Pancreas (tissue), 10 donors: Measurements from ENCODE around the gene GNAI1. TPM values are rescaled to one million over a fixed set of nuclear protein-coding genes. Genes with fewer than 3 reads are reported as not detected.

ENCODE experiments used
- ATAC-seq, 4 donors: fragments of 200-7000 bp; cut with Tn5 transposase; one replicate each; pipeline versions ENCODE4 v1.8.0 to v1.9.1; 2020; ENCODE audit warnings: mild to moderate bottlenecking in 4 of 4, moderate library complexity in 4 of 4
- DNase-seq, 6 donors: peaks; one replicate each; pipeline ENCODE4 v3.0.0-alpha.2; 2020
- FAIRE-seq: peaks from 2 replicates; lab custom pipeline; 2012; peaks lifted over from hg19 to GRCh38; lab: Jason Lieb, UNC
- H3K27ac ChIP-seq, 4 donors: fragments of 200-600 bp; sonication (generic); 1 replicate in 3 of 4; 2 replicates in 1 of 4; pipeline versions ENCODE4 v1.5.0 to v1.8.0; 2020
- H3K27me3 ChIP-seq, 4 donors: fragments of 200-600 bp; one replicate each; pipeline ENCODE4 v1.8.0; 2021
- H3K36me3 ChIP-seq, 3 donors: fragments of 200-600 bp; sonication (generic) in 1 of 3; one replicate each; pipeline versions ENCODE4 v1.5.0 to v1.8.0; 2020 to 2021
- H3K4me1 ChIP-seq, 3 donors: fragments of 200-600 bp; one replicate each; pipeline ENCODE4 v1.8.0; 2021
- H3K4me3 ChIP-seq, 4 donors: fragments of 200-600 bp; sonication (generic) in 2 of 4; one replicate each; pipeline versions ENCODE4 v1.5.0 to v1.8.0; 2020 to 2021
- H3K9me3 ChIP-seq, 4 donors: fragments of 200-600 bp; one replicate each; pipeline ENCODE4 v1.8.0; 2021
- WGBS, 2 donors: extraction: QIAGEN DNeasy Blood & Tissue Kit; methylation state at CpG; one replicate each; pipeline ENCODE4 v1.1.7; 2013; 5-methylcytosine and 5-hydroxymethylcytosine counted together
- intact Hi-C, 3 donors: fragments of 100-400 bp; cut with DNase I; formaldehyde crosslinking; loops; one replicate each; pipeline versions ENCODE4 v1.11.1 to v1.14.2; 2022
- polyA plus RNA-seq, 2 donors: library from polyadenylated mRNA; stranded (reverse); fragments of 200-250 nt; gene quantifications; one replicate each; pipeline ENCODE4 v1.2.3, GENCODE V29; 2013
- total RNA-seq, 6 donors: library from RNA; stranded (reverse); fragmentation: NEBNext Ultra II Directional in 4 of 6; extraction: Animal tissue kit (Norgen Biotek cat#: 25700) in 4 of 6; gene quantifications; one replicate each; pipeline versions ENCODE4 v1.2.1 to v1.2.4, GENCODE V29; 2021 to 2023
- TF ChIP-seq, protein P1 (sequence below), 4 donors: fragments of 200-600 bp; sonication (generic) in 3 of 4; IDR thresholded peaks; one replicate each; pipeline versions ENCODE4 v1.5.0 to v1.8.0; 2021; ENCODE audit warnings: antibody characterized with exemption in 4 of 4
- donor health status: healthy with polysubstance abuse.
- donor health status: DM: no; HTN: no; CAD: no; lungs with moderate emphysema.
- donor health status: DM: no; HTN: no; CAD: no.
- donor health status: control.
- donor health status: control.
- donor health status: Bipolar disorder and iron deficiency.
- donor health status: DM: yes; HTN: yes; CAD: no.
- donor health status: DM: no; HTN: no; CAD: no.
- donor health status: DM: no; HTN: no; CAD: no.
- donor health status: DM: yes; HTN: yes; CAD: no.

Gene GNAI1
- total and polyA plus RNA-seq, 8 donors: 3.0 to 25.9 (median 5.4) TPM

DNA sequence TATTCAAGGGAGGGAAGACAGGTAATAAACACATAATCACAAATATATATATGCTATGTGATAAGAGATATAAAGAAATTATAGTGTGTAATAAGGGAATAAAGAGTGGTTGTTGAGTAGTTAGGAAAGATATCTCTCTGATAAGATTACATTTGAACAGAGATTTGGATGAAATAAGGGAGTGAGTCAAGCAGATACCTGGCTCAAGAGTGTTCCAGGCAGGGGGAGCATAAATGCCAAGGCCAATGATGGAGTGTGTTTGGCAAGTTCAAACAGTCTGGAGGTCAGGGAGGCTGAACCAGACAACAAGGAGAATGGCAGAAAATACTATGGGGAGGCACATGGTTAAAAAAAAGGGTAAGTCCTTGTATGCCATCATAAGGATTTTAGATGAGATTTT is 4.8 kb upstream of the GNAI1 start:
- TF ChIP-seq, protein P1, sequence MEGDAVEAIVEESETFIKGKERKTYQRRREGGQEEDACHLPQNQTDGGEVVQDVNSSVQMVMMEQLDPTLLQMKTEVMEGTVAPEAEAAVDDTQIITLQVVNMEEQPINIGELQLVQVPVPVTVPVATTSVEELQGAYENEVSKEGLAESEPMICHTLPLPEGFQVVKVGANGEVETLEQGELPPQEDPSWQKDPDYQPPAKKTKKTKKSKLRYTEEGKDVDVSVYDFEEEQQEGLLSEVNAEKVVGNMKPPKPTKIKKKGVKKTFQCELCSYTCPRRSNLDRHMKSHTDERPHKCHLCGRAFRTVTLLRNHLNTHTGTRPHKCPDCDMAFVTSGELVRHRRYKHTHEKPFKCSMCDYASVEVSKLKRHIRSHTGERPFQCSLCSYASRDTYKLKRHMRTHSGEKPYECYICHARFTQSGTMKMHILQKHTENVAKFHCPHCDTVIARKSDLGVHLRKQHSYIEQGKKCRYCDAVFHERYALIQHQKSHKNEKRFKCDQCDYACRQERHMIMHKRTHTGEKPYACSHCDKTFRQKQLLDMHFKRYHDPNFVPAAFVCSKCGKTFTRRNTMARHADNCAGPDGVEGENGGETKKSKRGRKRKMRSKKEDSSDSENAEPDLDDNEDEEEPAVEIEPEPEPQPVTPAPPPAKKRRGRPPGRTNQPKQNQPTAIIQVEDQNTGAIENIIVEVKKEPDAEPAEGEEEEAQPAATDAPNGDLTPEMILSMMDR (IDR thresholded peaks at IDR 0.05): no peak
- H3K4me1 ChIP-seq: peaks cover 0 to 6% (median 0%) of the 10 kb centered on the region in 3 donors
- no peak for DNase-seq
- no peak overlapping the region for H3K4me3 ChIP-seq
- no peak overlapping the region for H3K27ac ChIP-seq
- H3K36me3 ChIP-seq: no peaks in the 10 kb centered on the region
- H3K9me3 ChIP-seq: no peaks in the 10 kb centered on the region
- H3K27me3 ChIP-seq: no peaks in the 10 kb centered on the region
- FAIRE-seq: no peak
- intact Hi-C loops: loop anchor here in 1 of 3 donors (10.0 kb wide), 1 partner anchor 265 kb away; no protein-coding TSS in a partner anchor
- ATAC-seq: no peak

DNA sequence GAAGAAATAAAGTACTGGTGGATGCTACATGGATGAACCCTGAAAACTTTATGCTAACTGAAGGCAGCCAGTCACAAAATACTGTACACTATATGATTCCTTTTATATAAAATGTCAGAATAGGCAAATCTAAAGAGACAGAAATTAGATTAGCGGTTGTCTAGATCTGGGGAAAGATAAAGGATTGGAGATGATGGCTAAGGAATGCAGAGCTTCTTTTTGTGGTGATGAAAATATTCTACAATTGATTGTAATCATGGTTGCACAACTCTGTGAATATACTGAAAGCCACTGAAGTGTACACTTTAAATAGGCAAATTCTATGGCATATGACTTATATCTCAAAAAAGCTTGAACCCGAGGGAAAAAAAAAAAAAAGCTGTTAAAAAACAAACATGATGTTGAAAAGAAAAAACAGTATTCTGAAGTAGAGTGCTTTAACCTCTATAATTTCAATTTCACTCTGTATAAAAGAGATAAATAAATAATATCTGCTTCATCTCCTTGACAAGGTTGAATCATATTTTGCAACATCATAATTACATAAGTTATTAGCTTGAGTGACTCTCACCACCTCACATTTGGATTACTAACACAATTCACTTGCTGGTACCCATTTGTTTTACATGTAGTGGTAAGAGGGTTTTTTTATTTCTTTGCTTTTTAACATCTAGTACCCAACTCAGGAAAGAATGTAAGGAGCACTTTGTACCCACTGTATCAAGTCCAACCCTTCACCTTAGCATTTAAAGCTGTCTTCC is 2.8 kb upstream of the GNAI1 start:
- Histone ChIP-seq H3K4me1 (peaks cover 0 to 10% (median 5%) of the 10 kb centered on the region in 3 donors), H3K27me3 (no peaks in the 10 kb centered on the region), H3K27ac (no peak overlapping the region), H3K36me3 (no peaks in the 10 kb centered on the region), H3K4me3 (no peak overlapping the region), H3K9me3 (no peaks in the 10 kb centered on the region)
- 63 to 79% methylated on average over 2 of the region's 2 CpGs for WGBS, 2 donors
- DNase-seq: no peak
- FAIRE-seq: no peak
- intact Hi-C loops: loop anchor here in 1 of 3 donors (10.0 kb wide), 1 partner anchor 263 kb away; no protein-coding TSS in a partner anchor
- TF ChIP-seq, protein P1 (IDR thresholded peaks at IDR 0.05): no peak
- no peak for ATAC-seq

DNA sequence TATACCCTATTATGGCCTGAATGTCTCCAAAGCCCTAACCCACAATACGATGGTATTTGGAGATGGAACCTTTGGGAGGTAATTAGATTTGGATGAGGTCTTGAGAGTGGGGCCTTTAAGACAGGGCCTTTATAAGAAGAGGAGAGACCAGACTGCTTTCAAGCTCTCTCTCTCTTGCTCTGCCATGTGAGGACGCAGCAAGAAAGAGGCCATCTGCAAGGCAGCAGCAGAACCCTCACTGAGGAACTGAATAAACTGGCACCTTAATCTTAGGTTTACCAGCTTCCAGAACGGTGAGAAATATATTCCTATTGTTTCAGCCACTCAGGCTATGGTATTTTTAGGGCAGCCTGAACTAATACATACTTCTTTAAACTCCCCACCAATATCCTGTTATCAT is 2.0 kb upstream of the GNAI1 start:
- Histone ChIP-seq H3K9me3 (no peaks in the 10 kb centered on the region), H3K4me3 (no peak overlapping the region), H3K27me3 (no peaks in the 10 kb centered on the region), H3K27ac (no peak overlapping the region), H3K36me3 (no peaks in the 10 kb centered on the region), H3K4me1 (peaks cover 0 to 10% (median 5%) of the 10 kb centered on the region in 3 donors)
- TF ChIP-seq, protein P1 (IDR thresholded peaks at IDR 0.05): no peak
- FAIRE-seq: no peak
- WGBS, 2 donors: 76 to 85% methylated on average over 3 of the region's 3 CpGs
- ATAC-seq: no peak
- no peak for DNase-seq
- intact Hi-C loops: loop anchor here in 1 of 3 donors (10.0 kb wide), 1 partner anchor 262 kb away; no protein-coding TSS in a partner anchor

GRCh38 chr7:80133361-80134114 is 1.1 kb upstream of the GNAI1 start:
- intact Hi-C loops: loop anchor here in 1 of 3 donors (10.0 kb wide), 1 partner anchor 261 kb away; no protein-coding TSS in a partner anchor

More at GRCh38 chr7:80133361-80134114, 1.1 kb upstream of the GNAI1 start:
- FAIRE-seq: no peak
- Histone ChIP-seq H3K36me3 (no peaks in the 10 kb centered on the region), H3K4me1 (peaks cover 0 to 10% (median 5%) of the 10 kb centered on the region in 3 donors), H3K27ac (peak overlapping the region in 3 of 4 donors; percentile 75 to 85 (median 76)), H3K9me3 (no peaks in the 10 kb centered on the region), H3K4me3 (no peak overlapping the region), H3K27me3 (no peaks in the 10 kb centered on the region)
- no peak for ATAC-seq
- 62 to 68% methylated on average over 8 of the region's 8 CpGs for WGBS, 2 donors
- TF ChIP-seq, protein P1 (IDR thresholded peaks at IDR 0.05): no peak
- no peak for DNase-seq
